H1 (cell line): Measurements from ENCODE around the gene ST13. TPM values are rescaled to one million over a fixed set of nuclear protein-coding genes. Genes with fewer than 3 reads are reported as not detected.

ENCODE experiments used
- CTCF ChIA-PET: fragments of 300-600 bp; sonication (Branson Sonifier 250); formaldehyde crosslinking; loops from one replicate; lab custom pipeline; 2021; ENCODE audit not compliant: partially characterized antibody; lab: Charles Lee
- POLR2A ChIA-PET: fragments of 300-600 bp; sonication (Branson Sonifier 250); formaldehyde crosslinking; loops from one replicate; lab custom pipeline; 2021; ENCODE audit warnings: inconsistent platforms; ENCODE audit not compliant: partially characterized antibody; lab: Charles Lee
- DNase-seq, 2 experiments: peaks; one replicate each; pipeline versions ENCODE4 v3.0.0 to v3.0.0-alpha.2; 2010 to 2022; ENCODE audit warnings: low spot score in 2 of 2, low read depth in 1 of 2, mixed read lengths in 1 of 2
- FAIRE-seq: peaks from 2 replicates; lab custom pipeline; 2011; peaks lifted over from hg19 to GRCh38; lab: Jason Lieb, UNC
- H2AFZ ChIP-seq: 2 replicates; pipeline ENCODE4 v1.8.1; 2012; ENCODE audit warnings: low read length, inconsistent platforms
- H2AK5ac ChIP-seq: 2 replicates; pipeline ENCODE4 v1.6.1; 2013; ENCODE audit warnings: low read depth, low read length
- H2BK120ac ChIP-seq: replicated peaks from 2 replicates; pipeline ENCODE3; 2013; ENCODE audit warnings: low read depth, low read length, inconsistent platforms
- H2BK12ac ChIP-seq: 2 replicates; pipeline ENCODE4 v1.6.1; 2013; ENCODE audit warnings: low read depth, low read length
- H2BK15ac ChIP-seq: 2 replicates; pipeline ENCODE4 v1.6.1; 2013; ENCODE audit warnings: low read length
- H2BK20ac ChIP-seq: 2 replicates; pipeline ENCODE4 v1.6.1; 2013; ENCODE audit warnings: low read length
- H2BK5ac ChIP-seq: 2 replicates; pipeline ENCODE4 v1.6.1; 2013; ENCODE audit warnings: low read depth, low read length
- H3K14ac ChIP-seq: 2 replicates; pipeline ENCODE4 v1.6.1; 2013; ENCODE audit warnings: inconsistent platforms; ENCODE audit not compliant: insufficient read length
- H3K18ac ChIP-seq: 2 replicates; pipeline ENCODE4 v1.6.1; 2013; ENCODE audit warnings: low read length; ENCODE audit errors: extremely low read depth
- H3K23ac ChIP-seq: 2 replicates; pipeline ENCODE4 v1.6.1; 2013; ENCODE audit warnings: inconsistent platforms; ENCODE audit not compliant: insufficient read length
- H3K23me2 ChIP-seq: 2 replicates; pipeline ENCODE4 v1.6.1; 2013; ENCODE audit warnings: low read depth, low read length
- H3K27ac ChIP-seq: 2 replicates; pipeline ENCODE4 v1.6.1; 2011; ENCODE audit warnings: low read depth, low read length, inconsistent platforms
- H3K27me3 ChIP-seq, 4 experiments: replicated peaks in 1 of 4; 1 replicate in 1 of 4; 2 replicates in 3 of 4; pipeline versions ENCODE4 v1.6.1 to v1.8.1; 2011 to 2013; ENCODE audit warnings: low read length in 3 of 4, mild to moderate bottlenecking in 3 of 4, inconsistent platforms in 2 of 4, mixed read lengths in 2 of 4, moderate library complexity in 1 of 4; ENCODE audit not compliant: control insufficient read depth in 3 of 4, insufficient read depth in 3 of 4; ENCODE audit errors: extremely low read depth in 1 of 4
- H3K36me3 ChIP-seq, 4 experiments: 2 replicates each; pipeline versions ENCODE4 v1.6.1 to v1.8.1; 2011 to 2013; ENCODE audit warnings: mild to moderate bottlenecking in 4 of 4, low read length in 3 of 4, moderate library complexity in 2 of 4, control low read depth in 1 of 4, inconsistent platforms in 1 of 4; ENCODE audit not compliant: insufficient read depth in 4 of 4, control insufficient read depth in 2 of 4
- H3K4ac ChIP-seq: replicated peaks from 2 replicates; pipeline ENCODE3; 2013; ENCODE audit warnings: low read length, low read depth, mixed read lengths, inconsistent platforms; ENCODE audit not compliant: insufficient read length
- H3K4me1 ChIP-seq, 4 experiments: replicated peaks in 1 of 4; 1 replicate in 1 of 4; 2 replicates in 3 of 4; pipeline versions ENCODE4 v1.6.1 to v1.8.1; 2011 to 2013; ENCODE audit warnings: low read length in 3 of 4, inconsistent platforms in 2 of 4, mixed read lengths in 1 of 4; ENCODE audit not compliant: insufficient read depth in 4 of 4, control insufficient read depth in 3 of 4
- H3K4me2 ChIP-seq, 2 experiments: 2 replicates each; pipeline versions ENCODE4 v1.6.1 to v1.8.1; 2011 to 2013; ENCODE audit warnings: low read depth in 2 of 2, low read length in 2 of 2, control low read depth in 1 of 2, inconsistent platforms in 1 of 2, mild to moderate bottlenecking in 1 of 2; ENCODE audit not compliant: insufficient read depth in 1 of 2
- H3K4me3 ChIP-seq, 4 experiments: fragments of 200-600, 300-600 bp in 1 of 4; sonication (generic), shearing (Covaris generic), sonication (Bioruptor Twin) in 1 of 4; 2 replicates each; pipeline versions ENCODE4 v1.5.1 to v1.8.1; 2011 to 2016; ENCODE audit warnings: low read length in 4 of 4, low read depth in 3 of 4, control low read depth in 2 of 4, inconsistent platforms in 2 of 4, mild to moderate bottlenecking in 2 of 4, mixed read lengths in 1 of 4, moderate library complexity in 1 of 4; ENCODE audit not compliant: insufficient read depth in 2 of 4; ENCODE audit errors: extremely low read depth in 1 of 4
- H3K56ac ChIP-seq: replicated peaks from 2 replicates; pipeline ENCODE3; 2013; ENCODE audit warnings: low read depth, mild to moderate bottlenecking, mixed read lengths, low read length, inconsistent platforms; ENCODE audit not compliant: insufficient read length
- H3K79me1 ChIP-seq: 2 replicates; pipeline ENCODE4 v1.6.1; 2013; ENCODE audit warnings: low read depth, low read length, control low read depth
- H3K79me2 ChIP-seq, 2 experiments: 2 replicates each; pipeline versions ENCODE4 v1.6.1 to v1.8.1; 2012 to 2013; ENCODE audit warnings: low read length in 2 of 2, mild to moderate bottlenecking in 2 of 2, inconsistent platforms in 1 of 2; ENCODE audit not compliant: insufficient read depth in 2 of 2, control insufficient read depth in 1 of 2
- H3K9ac ChIP-seq, 4 experiments: replicated peaks in 1 of 4; 1 replicate in 1 of 4; 2 replicates in 3 of 4; pipeline versions ENCODE4 v1.6.1 to v1.8.1; 2011 to 2013; ENCODE audit warnings: low read depth in 3 of 4, low read length in 3 of 4, control low read depth in 2 of 4, mild to moderate bottlenecking in 2 of 4, moderate library complexity in 2 of 4, inconsistent platforms in 1 of 4; ENCODE audit errors: extremely low read depth in 1 of 4
- H3K9me3 ChIP-seq, 2 experiments: 2 replicates each; pipeline versions ENCODE4 v1.6.1 to v1.8.1; 2012 to 2013; ENCODE audit warnings: mild to moderate bottlenecking in 2 of 2, moderate library complexity in 2 of 2, control low read depth in 1 of 2, inconsistent platforms in 1 of 2, low read depth in 1 of 2, low read length in 1 of 2, mixed read lengths in 1 of 2; ENCODE audit not compliant: insufficient read depth in 2 of 2
- H4K20me1 ChIP-seq, 2 experiments: replicated peaks in 1 of 2; 2 replicates each; pipeline versions ENCODE3 to v1.8.1; 2011 to 2013; ENCODE audit warnings: inconsistent platforms in 2 of 2, low read length in 2 of 2, mild to moderate bottlenecking in 1 of 2; ENCODE audit not compliant: insufficient read depth in 2 of 2, control insufficient read depth in 1 of 2
- H4K5ac ChIP-seq: 2 replicates; pipeline ENCODE4 v1.6.1; 2013; ENCODE audit warnings: low read length, low read depth, mixed read lengths, inconsistent platforms; ENCODE audit not compliant: insufficient read length
- H4K8ac ChIP-seq: 2 replicates; pipeline ENCODE4 v1.8.0; 2013; ENCODE audit warnings: mild to moderate bottlenecking, moderate library complexity, low read length, inconsistent platforms; ENCODE audit not compliant: insufficient read depth; ENCODE audit errors: extremely low read depth
- H4K91ac ChIP-seq: replicated peaks from 2 replicates; pipeline ENCODE3; 2013; ENCODE audit warnings: low read length, mixed read lengths, inconsistent platforms; ENCODE audit not compliant: insufficient read length
- EP300 ChIP-seq, 2 experiments: IDR thresholded peaks; 1 replicate in 1 of 2; 2 replicates in 1 of 2; pipeline ENCODE4 v1.6.1; 2011 to 2012; ENCODE audit warnings: low read depth in 2 of 2, low read length in 2 of 2, mild to moderate bottlenecking in 2 of 2, borderline replicate concordance in 1 of 2, inconsistent platforms in 1 of 2, moderate library complexity in 1 of 2
- FOSL1 ChIP-seq: IDR thresholded peaks from 2 replicates; pipeline ENCODE4 v1.6.1; 2011; ENCODE audit warnings: mild to moderate bottlenecking, low read depth, low read length, moderate library complexity; ENCODE audit not compliant: insufficient read depth
- HDAC2 ChIP-seq, 2 experiments: fragments of 300-600 bp in 1 of 2; sonication (generic) in 1 of 2; IDR thresholded peaks; 2 replicates each; pipeline ENCODE4 v1.6.1; 2011 to 2012; ENCODE audit warnings: low read depth in 2 of 2, low read length in 2 of 2, mild to moderate bottlenecking in 2 of 2, moderate library complexity in 2 of 2, borderline replicate concordance in 1 of 2, inconsistent platforms in 1 of 2
- JUND ChIP-seq: IDR thresholded peaks from 2 replicates; pipeline ENCODE4 v1.6.1; 2011; ENCODE audit warnings: mild to moderate bottlenecking, improper control_type of control experiment, low read length
- SIRT6 ChIP-seq: IDR thresholded peaks from one replicate; pipeline ENCODE4 v1.7.1; 2012; ENCODE audit warnings: low read length, inconsistent platforms
- SP4 ChIP-seq: IDR thresholded peaks from 2 replicates; pipeline ENCODE4 v1.6.1; 2012; ENCODE audit warnings: low read length, inconsistent platforms
- TAF1 ChIP-seq: IDR thresholded peaks from 2 replicates; pipeline ENCODE4 v1.6.1; 2011; ENCODE audit warnings: mild to moderate bottlenecking, low read depth, low read length
- WGBS, 2 experiments: shearing (Covaris generic) in 1 of 2; methylation state at CpG; one replicate each; pipeline versions ENCODE4 v1.1.6 to v1.1.7; 2013 to 2015; ENCODE audit warnings: low lambda C conversion rate in 2 of 2, mixed read lengths in 2 of 2, inconsistent platforms in 1 of 2, low coverage in 1 of 2, missing lambda C conversion rate in 1 of 2; ENCODE audit not compliant: insufficient replicate concordance in 2 of 2, insufficient coverage in 1 of 2, insufficient read length in 1 of 2; ENCODE audit errors: extremely low coverage in 1 of 2, missing lambda C conversion rate in 1 of 2; 5-methylcytosine and 5-hydroxymethylcytosine counted together
- polyA plus RNA-seq, 7 experiments: library from polyadenylated mRNA; depleted of rRNA in 3 of 7; stranded (reverse) in 5 of 7; unstranded in 2 of 7; fragments of >200 nt in 5 of 7; fragments of 200-250 nt in 2 of 7; gene quantifications; 1 replicate in 5 of 7; 2 replicates in 1 of 7; 4 replicates in 1 of 7; pipeline versions ENCODE4 v1.2.1 to v1.2.3, GENCODE V29; 2011 to 2013; ENCODE audit warnings: missing spikeins in 2 of 7, mixed read lengths in 2 of 7
- total RNA-seq: library from RNA; stranded (reverse); fragmentation: NEBNext Ultra II Directional; extraction: Animal tissue kit (Norgen Biotek cat#: 25700); gene quantifications from 2 replicates; pipeline ENCODE4 v1.2.1, GENCODE V29; 2021

The ST13 gene
- total and polyA plus RNA-seq, 2 of the 8 experiments (the other 6 are each of a cell fraction or from before 2014, with no cell fraction given), result 52.0 to 305 TPM

- ChIA-PET POLR2A (interaction anchor here (0.9 to 1.6 kb wide), 2 partner anchors 9 to 127 kb away, joined by 3 read pairs; no protein-coding TSS in a partner anchor), CTCF (interaction anchor here (0.8 to 1.2 kb wide), 2 partner anchors 18 to 28 kb away, joined by 3 to 4 read pairs; no protein-coding TSS in a partner anchor)
- Histone ChIP-seq H2BK20ac (no peak overlapping the region), H3K79me1 (no peaks in the 10 kb centered on the region), H3K9me3 (no peaks in the 10 kb centered on the region), H2BK120ac (no peak overlapping the region), H4K5ac (no peak overlapping the region), H3K36me3 (peaks cover 0 to 7% (median 2%) of the 10 kb centered on the region in 4 experiments; a peak in 2 of 8 replicates), H3K79me2 (no peaks in the 10 kb centered on the region), H2AFZ (no peak overlapping the region), H3K23me2 (no peaks in the 10 kb centered on the region), H2AK5ac (no peak overlapping the region), H3K14ac (no peak overlapping the region), H3K56ac (no peak overlapping the region), H4K91ac (no peak overlapping the region), H4K8ac (no peak overlapping the region), H2BK5ac (no peak overlapping the region), H3K4ac (no peak overlapping the region), H3K4me1 (no peaks in the 10 kb centered on the region), H3K27ac (no peak overlapping the region), H3K4me3 (no peak overlapping the region), H4K20me1 (no peaks in the 10 kb centered on the region), H3K23ac (no peak overlapping the region), H3K4me2 (no peak overlapping the region), H2BK15ac (no peak overlapping the region), H3K9ac (no peak overlapping the region), H3K27me3 (no peaks in the 10 kb centered on the region), H2BK12ac (no peak overlapping the region), H3K18ac (no peak overlapping the region)
- FAIRE-seq (no peak), DNase-seq (no peak)
- TF ChIP-seq FOSL1 (no peak), HDAC2 (IDR thresholded peaks at IDR 0.05; ENCODE audit: borderline replicate concordance in 1 of 2, low read depth in 2 of 2, low read length in 2 of 2) (no peak), TAF1 (no peak), SIRT6 (no peak), EP300 (IDR thresholded peaks at IDR 0.05; ENCODE audit: borderline replicate concordance in 1 of 2, low read depth in 2 of 2, low read length in 2 of 2) (no peak), JUND (no peak), SP4 (no peak)
- WGBS, 2 experiments, result 96% methylated on average over 4 of the region's 4 CpGs; no CpG with 5 or more reads in 1 of the 2 experiments
Observed at GRCh38 chr22:40894417-40894816, 38.0 kb upstream of the ST13 start.
